Neural cell (in vitro differentiated cells): Measurements from ENCODE around the gene ST6GALNAC3.

Experiments used
- POLR2AphosphoS5 ChIP-seq: IDR thresholded peaks from 2 replicates; pipeline ENCODE4 v1.6.1; 2012
- RAD21 ChIP-seq: fragments of 450-650 bp; conservative IDR thresholded peaks from 2 replicates; pipeline ENCODE4 v1.6.1; 2014; ENCODE audit warnings: antibody characterized with exemption, mild to moderate bottlenecking, moderate library complexity
- SMC3 ChIP-seq: fragments of 450-650 bp; conservative IDR thresholded peaks from 2 replicates; pipeline ENCODE4 v1.6.1; 2014; ENCODE audit warnings: antibody characterized with exemption, mild to moderate bottlenecking, moderate library complexity; ENCODE audit not compliant: poor library complexity
- TF ChIP-seq, protein P1 (sequence below): fragments of 450-650 bp; IDR thresholded peaks from 2 replicates; pipeline ENCODE4 v1.5.1; 2014; ENCODE audit warnings: antibody characterized with exemption, mild to moderate bottlenecking, moderate library complexity; ENCODE audit not compliant: poor library complexity, severe bottlenecking
- TF ChIP-seq, protein P2 (sequence below): IDR thresholded peaks from 2 replicates; pipeline ENCODE4 v1.6.1; 2012; ENCODE audit warnings: borderline replicate concordance

DNA sequence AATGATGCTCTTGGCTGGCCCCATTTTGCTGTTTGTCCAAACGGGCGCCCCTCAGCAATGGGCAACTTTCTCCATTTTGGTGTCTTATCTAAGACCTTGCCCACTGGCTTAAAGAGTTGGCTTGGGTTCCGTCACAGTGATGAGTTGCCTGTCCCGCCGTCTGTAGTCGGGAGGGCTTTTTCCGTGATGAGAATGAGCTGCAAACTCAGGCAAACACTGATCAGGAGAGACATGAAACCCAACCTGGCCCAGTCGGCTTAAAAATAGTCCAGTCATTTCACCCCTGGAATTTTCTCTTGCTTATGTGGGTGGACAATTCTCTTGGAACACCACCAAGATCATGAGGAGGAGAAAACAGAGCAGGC lies 79.3 kb downstream of the ST6GALNAC3 start:
- TF ChIP-seq POLR2AphosphoS5 (no peak), SMC3 (no peak), RAD21 (no peak)
- TF ChIP-seq, protein P1, sequence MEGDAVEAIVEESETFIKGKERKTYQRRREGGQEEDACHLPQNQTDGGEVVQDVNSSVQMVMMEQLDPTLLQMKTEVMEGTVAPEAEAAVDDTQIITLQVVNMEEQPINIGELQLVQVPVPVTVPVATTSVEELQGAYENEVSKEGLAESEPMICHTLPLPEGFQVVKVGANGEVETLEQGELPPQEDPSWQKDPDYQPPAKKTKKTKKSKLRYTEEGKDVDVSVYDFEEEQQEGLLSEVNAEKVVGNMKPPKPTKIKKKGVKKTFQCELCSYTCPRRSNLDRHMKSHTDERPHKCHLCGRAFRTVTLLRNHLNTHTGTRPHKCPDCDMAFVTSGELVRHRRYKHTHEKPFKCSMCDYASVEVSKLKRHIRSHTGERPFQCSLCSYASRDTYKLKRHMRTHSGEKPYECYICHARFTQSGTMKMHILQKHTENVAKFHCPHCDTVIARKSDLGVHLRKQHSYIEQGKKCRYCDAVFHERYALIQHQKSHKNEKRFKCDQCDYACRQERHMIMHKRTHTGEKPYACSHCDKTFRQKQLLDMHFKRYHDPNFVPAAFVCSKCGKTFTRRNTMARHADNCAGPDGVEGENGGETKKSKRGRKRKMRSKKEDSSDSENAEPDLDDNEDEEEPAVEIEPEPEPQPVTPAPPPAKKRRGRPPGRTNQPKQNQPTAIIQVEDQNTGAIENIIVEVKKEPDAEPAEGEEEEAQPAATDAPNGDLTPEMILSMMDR = no peak
- TF ChIP-seq, protein P2, sequence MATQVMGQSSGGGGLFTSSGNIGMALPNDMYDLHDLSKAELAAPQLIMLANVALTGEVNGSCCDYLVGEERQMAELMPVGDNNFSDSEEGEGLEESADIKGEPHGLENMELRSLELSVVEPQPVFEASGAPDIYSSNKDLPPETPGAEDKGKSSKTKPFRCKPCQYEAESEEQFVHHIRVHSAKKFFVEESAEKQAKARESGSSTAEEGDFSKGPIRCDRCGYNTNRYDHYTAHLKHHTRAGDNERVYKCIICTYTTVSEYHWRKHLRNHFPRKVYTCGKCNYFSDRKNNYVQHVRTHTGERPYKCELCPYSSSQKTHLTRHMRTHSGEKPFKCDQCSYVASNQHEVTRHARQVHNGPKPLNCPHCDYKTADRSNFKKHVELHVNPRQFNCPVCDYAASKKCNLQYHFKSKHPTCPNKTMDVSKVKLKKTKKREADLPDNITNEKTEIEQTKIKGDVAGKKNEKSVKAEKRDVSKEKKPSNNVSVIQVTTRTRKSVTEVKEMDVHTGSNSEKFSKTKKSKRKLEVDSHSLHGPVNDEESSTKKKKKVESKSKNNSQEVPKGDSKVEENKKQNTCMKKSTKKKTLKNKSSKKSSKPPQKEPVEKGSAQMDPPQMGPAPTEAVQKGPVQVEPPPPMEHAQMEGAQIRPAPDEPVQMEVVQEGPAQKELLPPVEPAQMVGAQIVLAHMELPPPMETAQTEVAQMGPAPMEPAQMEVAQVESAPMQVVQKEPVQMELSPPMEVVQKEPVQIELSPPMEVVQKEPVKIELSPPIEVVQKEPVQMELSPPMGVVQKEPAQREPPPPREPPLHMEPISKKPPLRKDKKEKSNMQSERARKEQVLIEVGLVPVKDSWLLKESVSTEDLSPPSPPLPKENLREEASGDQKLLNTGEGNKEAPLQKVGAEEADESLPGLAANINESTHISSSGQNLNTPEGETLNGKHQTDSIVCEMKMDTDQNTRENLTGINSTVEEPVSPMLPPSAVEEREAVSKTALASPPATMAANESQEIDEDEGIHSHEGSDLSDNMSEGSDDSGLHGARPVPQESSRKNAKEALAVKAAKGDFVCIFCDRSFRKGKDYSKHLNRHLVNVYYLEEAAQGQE = no peak
